Colonic mucosa (tissue), 4 donors: Measurements from ENCODE around the gene GPC1. TPM values are rescaled to one million over a fixed set of nuclear protein-coding genes. Genes with fewer than 3 reads are reported as not detected.

Source experiments
- DNase-seq: peaks from one replicate; pipeline ENCODE4 v3.0.0-alpha.2; 2020
- H3K27ac ChIP-seq: fragments of 200-600 bp; one replicate; pipeline ENCODE4 v1.8.0; 2021
- H3K27me3 ChIP-seq: fragments of 200-600 bp; one replicate; pipeline ENCODE4 v1.8.0; 2021
- H3K36me3 ChIP-seq: fragments of 200-600 bp; one replicate; pipeline ENCODE4 v1.8.0; 2021
- H3K4me1 ChIP-seq: fragments of 200-600 bp; one replicate; pipeline ENCODE4 v1.8.0; 2021; ENCODE audit warnings: mild to moderate bottlenecking
- H3K4me3 ChIP-seq: fragments of 200-600 bp; one replicate; pipeline ENCODE4 v1.8.0; 2021
- H3K9ac ChIP-seq, 2 donors: one replicate each; pipeline ENCODE4 v1.7.0; 2013; ENCODE audit warnings: control low read depth in 2 of 2, low read depth in 2 of 2, low read length in 2 of 2
- H3K9me3 ChIP-seq: fragments of 200-600 bp; one replicate; pipeline ENCODE4 v1.8.0; 2021
- CTCF ChIP-seq: fragments of 200-600 bp; IDR thresholded peaks from one replicate; pipeline ENCODE4 v1.8.0; 2022; ENCODE audit warnings: antibody characterized with exemption, mild to moderate bottlenecking
- intact Hi-C: fragments of 100-400 bp; cut with DNase I; formaldehyde crosslinking; loops from one replicate; pipeline ENCODE4 v1.14.1; 2022
- total RNA-seq, 2 donors: library from RNA; stranded (reverse); fragmentation: NEBNext Ultra II Directional in 1 of 2; extraction: Animal tissue kit (Norgen Biotek cat#: 25700) in 1 of 2; gene quantifications; one replicate each; pipeline ENCODE4 v1.2.1, GENCODE V29; 2021
- donor health status: healthy.
- donor health status: DM: no; HTN: no; CAD: no.
- donor health status: DM: no; HTN: no; CAD: no.

The GPC1 gene
- total RNA-seq, 2 donors from 2014 or later: 19.0 to 23.1 TPM

- Histone ChIP-seq H3K27ac (no peak overlapping the region), H3K4me1 (no peaks in the 10 kb centered on the region), H3K4me3 (no peak overlapping the region), H3K27me3 (no peaks in the 10 kb centered on the region), H3K9me3 (no peaks in the 10 kb centered on the region), H3K9ac (no peak overlapping the region), H3K36me3 (no peaks in the 10 kb centered on the region)
- no peak for TF ChIP-seq CTCF
- intact Hi-C loops: no loop called here
- no peak for DNase-seq
These were observed 10.9 kb upstream of the GPC1 start for GRCh38 chr2:240424341-240425235.

- TF ChIP-seq CTCF: no peak
- Histone ChIP-seq H3K9me3 (no peaks in the 10 kb centered on the region), H3K4me1 (no peaks in the 10 kb centered on the region), H3K4me3 (no peak overlapping the region), H3K36me3 (no peaks in the 10 kb centered on the region), H3K9ac (no peak overlapping the region), H3K27me3 (no peaks in the 10 kb centered on the region), H3K27ac (no peak overlapping the region)
- intact Hi-C loops: no loop called here
- no peak for DNase-seq
These were observed 10.2 kb upstream of the GPC1 start for GRCh38 chr2:240425236-240425615.

GRCh38 chr2:240425697-240426096, 9.8 kb upstream of the GPC1 start:
- no peaks in the 10 kb centered on the region for H3K27me3 ChIP-seq
- H3K36me3 ChIP-seq: no peaks in the 10 kb centered on the region
- no peak overlapping the region for H3K4me3 ChIP-seq
- intact Hi-C loops: no loop called here
- H3K4me1 ChIP-seq: no peaks in the 10 kb centered on the region
- no peak for DNase-seq
- no peak overlapping the region for H3K9ac ChIP-seq
- no peaks in the 10 kb centered on the region for H3K9me3 ChIP-seq
- no peak overlapping the region for H3K27ac ChIP-seq
- TF ChIP-seq CTCF: no peak

- no peak for DNase-seq
- no peaks in the 10 kb centered on the region for H3K27me3 ChIP-seq
- no peaks in the 10 kb centered on the region for H3K36me3 ChIP-seq
- H3K4me3 ChIP-seq: no peak overlapping the region
- H3K4me1 ChIP-seq: no peaks in the 10 kb centered on the region
- no peak for TF ChIP-seq CTCF
- no peak overlapping the region for H3K9ac ChIP-seq
- intact Hi-C loops: no loop called here
- H3K27ac ChIP-seq: no peak overlapping the region
- no peaks in the 10 kb centered on the region for H3K9me3 ChIP-seq
These were observed 8.4 kb upstream of the GPC1 start for GRCh38 chr2:240426845-240427721.

- Histone ChIP-seq H3K9ac (no peak overlapping the region), H3K36me3 (no peaks in the 10 kb centered on the region), H3K9me3 (no peaks in the 10 kb centered on the region), H3K4me1 (no peaks in the 10 kb centered on the region), H3K27me3 (no peaks in the 10 kb centered on the region), H3K27ac (no peak overlapping the region), H3K4me3 (no peak overlapping the region)
- intact Hi-C loops: no loop called here
- DNase-seq: no peak
- TF ChIP-seq CTCF: no peak
These were observed 7.7 kb upstream of the GPC1 start for GRCh38 chr2:240427729-240428128.
